ENCODE data around the gene NRAP.

Gene NRAP

DNA sequence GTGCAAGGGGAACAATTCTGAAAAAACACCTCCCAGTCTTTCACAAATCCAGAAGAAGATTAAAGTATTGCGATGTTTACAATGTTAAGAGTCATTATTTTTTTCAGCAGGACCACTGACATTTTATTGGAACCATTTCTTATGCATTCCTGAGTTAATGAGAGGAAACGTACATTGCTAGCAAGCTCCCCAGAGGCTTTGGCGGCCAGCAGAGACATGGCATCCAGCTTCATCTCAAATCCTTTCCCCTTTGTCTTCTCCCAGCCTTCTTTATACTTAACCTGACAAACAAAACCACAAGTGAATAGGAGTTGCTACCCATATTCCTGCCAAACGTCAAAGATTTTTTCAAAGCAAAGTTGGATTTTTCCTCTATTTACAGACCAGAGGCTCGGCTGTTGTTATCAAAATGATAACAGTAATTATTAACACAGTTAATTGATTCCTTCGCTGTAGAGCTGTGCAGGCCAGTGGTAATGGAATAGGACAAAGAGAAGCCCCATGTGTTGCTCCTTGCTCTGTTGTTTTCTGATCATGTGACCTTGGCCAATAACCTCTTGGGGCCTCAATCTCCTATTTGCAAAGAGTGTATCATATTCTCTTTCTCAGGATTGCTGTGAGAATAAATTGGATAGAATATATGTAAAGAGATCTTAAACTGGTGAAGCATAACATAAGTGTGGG lies 32.0 kb downstream of the NRAP start:
- TF ChIP-seq, protein P1, sequence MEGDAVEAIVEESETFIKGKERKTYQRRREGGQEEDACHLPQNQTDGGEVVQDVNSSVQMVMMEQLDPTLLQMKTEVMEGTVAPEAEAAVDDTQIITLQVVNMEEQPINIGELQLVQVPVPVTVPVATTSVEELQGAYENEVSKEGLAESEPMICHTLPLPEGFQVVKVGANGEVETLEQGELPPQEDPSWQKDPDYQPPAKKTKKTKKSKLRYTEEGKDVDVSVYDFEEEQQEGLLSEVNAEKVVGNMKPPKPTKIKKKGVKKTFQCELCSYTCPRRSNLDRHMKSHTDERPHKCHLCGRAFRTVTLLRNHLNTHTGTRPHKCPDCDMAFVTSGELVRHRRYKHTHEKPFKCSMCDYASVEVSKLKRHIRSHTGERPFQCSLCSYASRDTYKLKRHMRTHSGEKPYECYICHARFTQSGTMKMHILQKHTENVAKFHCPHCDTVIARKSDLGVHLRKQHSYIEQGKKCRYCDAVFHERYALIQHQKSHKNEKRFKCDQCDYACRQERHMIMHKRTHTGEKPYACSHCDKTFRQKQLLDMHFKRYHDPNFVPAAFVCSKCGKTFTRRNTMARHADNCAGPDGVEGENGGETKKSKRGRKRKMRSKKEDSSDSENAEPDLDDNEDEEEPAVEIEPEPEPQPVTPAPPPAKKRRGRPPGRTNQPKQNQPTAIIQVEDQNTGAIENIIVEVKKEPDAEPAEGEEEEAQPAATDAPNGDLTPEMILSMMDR (IDR thresholded peaks at IDR 0.05; ENCODE audit: insufficient read depth, low read length, poor library complexity, severe bottlenecking) = no peak
- no peak overlapping the region for H3K4me3 ChIP-seq (replicated peaks; ENCODE audit: low read depth, low read length)
- DNase-seq (ENCODE audit: extremely low read depth, insufficient read length) = no peak
- H3K27me3 ChIP-seq (replicated peaks; ENCODE audit: control insufficient read depth, insufficient read depth, low read length) = no peaks in the 10 kb centered on the region
- no peaks in the 10 kb centered on the region for H3K36me3 ChIP-seq (ENCODE audit: control insufficient read depth, insufficient read depth, low read length)

DNA sequence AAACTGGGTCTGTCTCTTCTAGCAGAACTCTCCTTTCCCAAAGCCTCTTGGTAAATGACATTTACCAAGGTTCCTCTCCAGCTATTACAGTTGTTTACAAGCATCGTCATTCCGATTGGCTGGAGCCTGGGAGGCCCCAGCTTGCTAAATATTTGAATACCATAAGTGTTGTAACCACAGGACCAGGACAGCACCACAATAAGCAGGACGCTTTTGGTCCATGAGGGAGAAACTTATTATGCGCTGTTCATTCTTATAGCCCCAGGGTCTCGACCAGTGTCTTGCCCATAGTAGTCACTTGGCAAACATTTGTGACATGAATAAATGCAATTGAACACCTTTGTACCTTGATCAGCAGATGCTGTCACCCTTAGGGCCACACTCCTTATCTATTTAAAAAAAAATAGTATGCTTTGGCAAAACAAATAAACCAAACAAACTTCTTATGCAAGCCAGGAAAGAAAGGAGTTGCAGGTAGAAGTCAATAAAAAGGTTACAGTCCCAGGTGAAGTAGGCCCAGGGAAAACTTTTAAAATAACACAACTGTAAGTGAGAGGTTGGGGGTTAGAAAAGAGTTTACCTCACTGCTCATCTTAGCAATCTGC lies 32.8 kb downstream of the NRAP start:
- no peaks in the 10 kb centered on the region for H3K36me3 ChIP-seq (ENCODE audit: control insufficient read depth, insufficient read depth, low read length)
- no peak for DNase-seq (ENCODE audit: extremely low read depth, insufficient read length)
- no peaks in the 10 kb centered on the region for H3K27me3 ChIP-seq (replicated peaks; ENCODE audit: control insufficient read depth, insufficient read depth, low read length)
- no peak overlapping the region for H3K4me3 ChIP-seq (replicated peaks; ENCODE audit: low read depth, low read length)
- TF ChIP-seq, protein P1 (IDR thresholded peaks at IDR 0.05; ENCODE audit: insufficient read depth, low read length, poor library complexity, severe bottlenecking) = no peak

DNA sequence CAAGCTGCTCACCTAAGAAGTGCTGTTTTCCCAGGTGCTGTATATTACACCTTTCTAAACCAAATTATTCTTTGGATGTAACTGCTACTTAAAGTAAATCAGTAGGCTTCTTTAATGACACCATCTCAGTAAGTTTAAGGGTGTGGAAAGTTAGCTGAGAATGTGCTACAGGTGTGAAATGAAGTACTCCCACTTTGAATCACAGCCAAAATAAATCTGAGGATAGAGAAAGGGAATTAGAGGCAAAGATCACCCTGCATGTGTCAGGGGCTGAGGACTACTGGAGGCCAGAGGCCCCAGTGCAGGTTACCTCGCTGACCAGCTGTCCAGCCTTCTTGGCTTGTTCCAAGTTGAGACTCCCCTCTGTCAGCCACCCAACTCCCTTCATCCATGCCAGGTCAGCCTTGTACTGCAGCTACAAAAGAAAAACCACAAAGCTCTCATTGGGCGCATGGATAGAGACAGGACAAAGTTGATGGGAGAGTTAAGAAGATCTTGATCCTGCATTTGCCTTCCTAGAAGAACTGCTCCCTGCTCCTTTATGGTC lies 35.2 kb downstream of the NRAP start:
- no peak for DNase-seq (ENCODE audit: extremely low read depth, insufficient read length)
- no peaks in the 10 kb centered on the region for H3K36me3 ChIP-seq (ENCODE audit: control insufficient read depth, insufficient read depth, low read length)
- TF ChIP-seq, protein P1 (IDR thresholded peaks at IDR 0.05; ENCODE audit: insufficient read depth, low read length, poor library complexity, severe bottlenecking) = no peak
- H3K4me3 ChIP-seq (replicated peaks; ENCODE audit: low read depth, low read length) = no peak overlapping the region
- H3K27me3 ChIP-seq (replicated peaks; ENCODE audit: control insufficient read depth, insufficient read depth, low read length) = no peaks in the 10 kb centered on the region; the same call in 1 of the 2 replicates

DNA sequence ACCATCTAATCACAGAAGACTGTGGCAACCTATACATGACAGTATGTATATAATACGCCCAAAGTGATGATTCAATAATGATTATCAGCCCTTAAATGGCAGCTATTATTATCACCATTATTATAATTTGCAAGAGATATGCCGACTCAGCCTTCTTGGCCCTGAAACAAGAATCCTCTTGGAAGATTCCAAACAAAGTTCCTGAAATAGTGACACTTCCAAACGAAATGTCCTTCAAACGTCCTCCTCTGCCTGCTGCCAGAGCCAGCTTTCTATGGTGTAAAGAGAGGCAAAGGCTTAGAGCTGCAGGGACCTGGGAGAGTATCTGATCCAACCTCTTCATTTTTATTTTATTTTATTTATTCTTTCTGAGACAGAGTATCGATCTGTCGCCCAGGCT lies 36.0 kb downstream of the NRAP start:
- no peak for DNase-seq (ENCODE audit: extremely low read depth, insufficient read length)
- Histone ChIP-seq H3K27me3 (replicated peaks; ENCODE audit: control insufficient read depth, insufficient read depth, low read length) (no peaks in the 10 kb centered on the region; the same call in 1 of the 2 replicates), H3K36me3 (ENCODE audit: control insufficient read depth, insufficient read depth, low read length) (no peaks in the 10 kb centered on the region), H3K4me3 (replicated peaks; ENCODE audit: low read depth, low read length) (no peak overlapping the region)
- TF ChIP-seq, protein P1 (IDR thresholded peaks at IDR 0.05; ENCODE audit: insufficient read depth, low read length, poor library complexity, severe bottlenecking) = no peak

DNA sequence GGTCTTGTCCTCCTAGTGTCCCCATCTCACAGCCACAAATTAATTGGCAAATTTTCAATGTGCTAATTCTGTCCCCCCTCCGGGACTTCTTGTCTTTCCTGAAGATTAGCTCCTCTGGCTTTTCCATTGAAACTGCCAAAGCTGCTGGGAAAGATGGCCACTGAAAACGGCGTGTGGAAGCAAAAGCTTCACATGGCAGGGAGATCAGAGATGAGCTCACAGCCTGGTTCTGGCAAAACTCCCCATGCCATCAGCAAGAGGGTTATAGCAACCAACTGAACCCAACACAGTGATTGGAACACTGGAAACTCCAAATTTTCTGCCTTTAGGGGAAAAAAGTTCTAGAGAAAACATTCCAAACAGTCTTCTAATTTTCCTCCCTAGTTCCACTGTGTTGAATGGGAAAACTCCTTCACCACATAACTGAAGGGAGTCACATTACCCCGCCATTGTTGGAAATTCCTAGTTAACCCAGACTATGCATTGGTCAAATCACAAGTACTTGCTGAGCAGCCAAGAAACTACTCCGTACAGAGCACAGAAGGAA lies 37.0 kb downstream of the NRAP start:
- H3K27me3 ChIP-seq (replicated peaks; ENCODE audit: control insufficient read depth, insufficient read depth, low read length) = peaks cover under 1% of the 10 kb centered on the region
- TF ChIP-seq, protein P1 (IDR thresholded peaks at IDR 0.05; ENCODE audit: insufficient read depth, low read length, poor library complexity, severe bottlenecking) = no peak
- no peak for DNase-seq (ENCODE audit: extremely low read depth, insufficient read length)

More for the DNA sequence above, 37.0 kb downstream of the NRAP start:
- no peak overlapping the region for H3K4me3 ChIP-seq (replicated peaks; ENCODE audit: low read depth, low read length)
- no peaks in the 10 kb centered on the region for H3K36me3 ChIP-seq (ENCODE audit: control insufficient read depth, insufficient read depth, low read length)
